Measurements from ENCODE around the gene BTN1A1.

DNA sequence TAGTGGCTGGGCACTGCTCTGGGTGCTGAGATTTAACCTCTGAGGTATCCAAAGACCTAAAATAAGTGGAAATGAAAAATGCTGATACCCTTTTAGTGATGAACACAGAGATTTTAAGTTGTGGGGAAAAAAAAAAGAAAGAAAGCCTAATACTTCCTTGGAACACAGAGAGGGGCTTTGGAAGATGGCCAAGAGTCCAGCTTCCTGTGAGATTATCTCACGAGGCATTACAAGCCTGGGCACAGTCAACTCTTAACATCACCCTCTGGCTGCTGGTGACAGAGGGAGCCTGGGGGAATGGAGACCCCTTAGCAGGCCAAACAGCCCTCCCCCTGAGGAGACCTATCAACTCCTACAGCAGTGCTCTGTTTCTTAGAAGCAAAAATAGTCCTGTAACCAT, 22.7 kb upstream of the BTN1A1 start:
- TF ChIP-seq, protein P1, sequence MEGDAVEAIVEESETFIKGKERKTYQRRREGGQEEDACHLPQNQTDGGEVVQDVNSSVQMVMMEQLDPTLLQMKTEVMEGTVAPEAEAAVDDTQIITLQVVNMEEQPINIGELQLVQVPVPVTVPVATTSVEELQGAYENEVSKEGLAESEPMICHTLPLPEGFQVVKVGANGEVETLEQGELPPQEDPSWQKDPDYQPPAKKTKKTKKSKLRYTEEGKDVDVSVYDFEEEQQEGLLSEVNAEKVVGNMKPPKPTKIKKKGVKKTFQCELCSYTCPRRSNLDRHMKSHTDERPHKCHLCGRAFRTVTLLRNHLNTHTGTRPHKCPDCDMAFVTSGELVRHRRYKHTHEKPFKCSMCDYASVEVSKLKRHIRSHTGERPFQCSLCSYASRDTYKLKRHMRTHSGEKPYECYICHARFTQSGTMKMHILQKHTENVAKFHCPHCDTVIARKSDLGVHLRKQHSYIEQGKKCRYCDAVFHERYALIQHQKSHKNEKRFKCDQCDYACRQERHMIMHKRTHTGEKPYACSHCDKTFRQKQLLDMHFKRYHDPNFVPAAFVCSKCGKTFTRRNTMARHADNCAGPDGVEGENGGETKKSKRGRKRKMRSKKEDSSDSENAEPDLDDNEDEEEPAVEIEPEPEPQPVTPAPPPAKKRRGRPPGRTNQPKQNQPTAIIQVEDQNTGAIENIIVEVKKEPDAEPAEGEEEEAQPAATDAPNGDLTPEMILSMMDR (IDR thresholded peaks at IDR 0.05), result no peak
- no peak for TF ChIP-seq POLR2A (IDR thresholded peaks at IDR 0.05)

Data from right lobe of liver (tissue), 4 donors.